GM23338 (cell line): Measurements from ENCODE around the gene MARCHF3. TPM values are rescaled to one million over a fixed set of nuclear protein-coding genes. Genes with fewer than 3 reads are reported as not detected.

Source experiments
- ATAC-seq: fragments of 200-7000 bp; cut with Tn5 transposase; 3 replicates; pipeline ENCODE4 v1.9.1; 2020
- DNase-seq: peaks from one replicate; pipeline ENCODE4 v3.0.0-alpha.2; 2015; ENCODE audit warnings: low spot score
- H2AFZ ChIP-seq: fragments of 200-600 bp; sonication (generic); 2 replicates; pipeline ENCODE4 v1.8.0; 2016; ENCODE audit warnings: antibody characterized with exemption, mild to moderate bottlenecking, moderate library complexity
- H3F3A ChIP-seq: fragments of 200-600 bp; sonication (generic); replicated peaks from 2 replicates; pipeline ENCODE4 v1.8.0; 2017; ENCODE audit warnings: antibody characterized with exemption, mixed run types, low read depth
- H3K27ac ChIP-seq: fragments of 200-600 bp; sonication (generic); 2 replicates; pipeline ENCODE4 v1.6.1; 2016; ENCODE audit warnings: low read depth
- H3K27me3 ChIP-seq: fragments of 200-600 bp; sonication (generic); 2 replicates; pipeline ENCODE4 v1.8.0; 2016; ENCODE audit warnings: mild to moderate bottlenecking, mixed run types, moderate library complexity; ENCODE audit not compliant: insufficient read depth
- H3K36me3 ChIP-seq: fragments of 200-600 bp; sonication (generic); 2 replicates; pipeline ENCODE4 v1.8.0; 2016; ENCODE audit warnings: mild to moderate bottlenecking; ENCODE audit not compliant: insufficient read depth
- H3K4me1 ChIP-seq: fragments of 200-600 bp; sonication (generic); 2 replicates; pipeline ENCODE4 v1.8.0; 2016; ENCODE audit warnings: mild to moderate bottlenecking, moderate library complexity; ENCODE audit not compliant: insufficient read depth
- H3K4me2 ChIP-seq: fragments of 200-600 bp; sonication (generic); 2 replicates; pipeline ENCODE4 v1.7.1; 2017; ENCODE audit warnings: mixed run types
- H3K4me3 ChIP-seq: fragments of 200-600 bp; sonication (generic); 2 replicates; pipeline ENCODE4 v1.6.1; 2016; ENCODE audit warnings: mixed run types
- H3K79me2 ChIP-seq: fragments of 200-600 bp; sonication (generic); replicated peaks from 2 replicates; pipeline ENCODE4 v1.8.0; 2017; ENCODE audit warnings: mild to moderate bottlenecking; ENCODE audit not compliant: insufficient read depth
- H3K9me2 ChIP-seq: fragments of 200-600 bp; sonication (generic); 2 replicates; pipeline ENCODE4 v1.8.0; 2017; ENCODE audit not compliant: insufficient read depth
- H4K20me1 ChIP-seq: fragments of 200-600 bp; sonication (generic); replicated peaks from 2 replicates; pipeline ENCODE4 v1.8.0; 2017; ENCODE audit warnings: mild to moderate bottlenecking; ENCODE audit not compliant: insufficient read depth
- H3K27ac Mint-ChIP-seq: 2 replicates; pipeline ENCODE4 v1.8.0; 2020; ENCODE audit warnings: inconsistent platforms, mild to moderate bottlenecking, moderate library complexity, mixed read lengths
- H3K27me3 Mint-ChIP-seq: 3 replicates; pipeline ENCODE4 v1.8.0; 2022; ENCODE audit warnings: low read depth, mild to moderate bottlenecking, moderate library complexity, mixed read lengths, inconsistent platforms; ENCODE audit not compliant: insufficient read depth, poor library complexity
- H3K36me3 Mint-ChIP-seq: 3 replicates; pipeline ENCODE4 v1.8.0; 2021; ENCODE audit warnings: low read depth, mild to moderate bottlenecking, inconsistent platforms, moderate library complexity, mixed read lengths
- H3K4me1 Mint-ChIP-seq: 3 replicates; pipeline ENCODE4 v1.8.0; 2020; ENCODE audit warnings: mild to moderate bottlenecking, inconsistent platforms, mixed read lengths
- H3K4me3 Mint-ChIP-seq: 3 replicates; pipeline ENCODE4 v1.8.0; 2021; ENCODE audit warnings: moderate library complexity, mild to moderate bottlenecking, inconsistent platforms, mixed read lengths
- H3K9me3 Mint-ChIP-seq: 3 replicates; pipeline ENCODE4 v1.8.0; 2020; ENCODE audit warnings: moderate library complexity, mild to moderate bottlenecking, inconsistent platforms, mixed read lengths
- CREB1 ChIP-seq: fragments of 250-450 bp; sonication (Bioruptor Pico); IDR thresholded peaks from 2 replicates; pipeline ENCODE4 v1.5.0; 2020; ENCODE audit warnings: low read depth, mild to moderate bottlenecking, moderate library complexity
- EZH2 ChIP-seq: fragments of 200-600 bp; sonication (generic); IDR thresholded peaks from one replicate; pipeline ENCODE4 v1.8.0; 2017; ENCODE audit warnings: antibody characterized with exemption, mild to moderate bottlenecking, low read depth; ENCODE audit not compliant: unreplicated experiment
- JUNB ChIP-seq: IDR thresholded peaks from one replicate; pipeline ENCODE4 v1.6.1; 2016; ENCODE audit warnings: antibody characterized with exemption; ENCODE audit not compliant: unreplicated experiment
- NANOG ChIP-seq: IDR thresholded peaks from 2 replicates; pipeline ENCODE4 v1.6.1; 2016; ENCODE audit warnings: antibody characterized with exemption, borderline replicate concordance
- POLR2AphosphoS5 ChIP-seq: IDR thresholded peaks from 2 replicates; pipeline ENCODE4 v1.6.1; 2016; ENCODE audit warnings: antibody characterized with exemption, low read depth
- STAT1 ChIP-seq: IDR thresholded peaks from one replicate; pipeline ENCODE4 v1.6.1; 2016; ENCODE audit warnings: antibody characterized with exemption; ENCODE audit not compliant: unreplicated experiment
- polyA plus RNA-seq: library from polyadenylated mRNA; unstranded; fragments of >200 nt; fragmentation: Nextera tagmentation; extraction: Ambion mirVana; gene quantifications from 2 replicates; pipeline ENCODE4 v1.2.1, GENCODE V29; 2016
- total RNA-seq: library from RNA; depleted of rRNA; stranded (reverse); fragments of >200 nt; shearing (Covaris generic); gene quantifications from 2 replicates; pipeline ENCODE4 v1.2.3, GENCODE V29; 2014
- TF ChIP-seq, protein P1 (sequence below): IDR thresholded peaks from one replicate; pipeline ENCODE4 v1.6.1; 2018; ENCODE audit warnings: antibody characterized with exemption; ENCODE audit not compliant: unreplicated experiment
- TF ChIP-seq, protein P2 (sequence below): IDR thresholded peaks from 2 replicates; pipeline ENCODE4 v1.6.1; 2016; ENCODE audit warnings: antibody characterized with exemption
- TF ChIP-seq, protein P3 (sequence below), 2 experiments: fragments of 200-600 bp in 1 of 2; sonication (generic) in 1 of 2; conservative IDR thresholded peaks; 2 replicates each; pipeline versions ENCODE4 v1.5.1 to v1.6.1; 2016 to 2017; ENCODE audit warnings: antibody characterized with exemption in 2 of 2, low read depth in 2 of 2, mild to moderate bottlenecking in 2 of 2, moderate library complexity in 1 of 2

Gene MARCHF3
- total and polyA plus RNA-seq, 2 experiments from 2014 or later, result 7.0 to 12.7 TPM

DNA sequence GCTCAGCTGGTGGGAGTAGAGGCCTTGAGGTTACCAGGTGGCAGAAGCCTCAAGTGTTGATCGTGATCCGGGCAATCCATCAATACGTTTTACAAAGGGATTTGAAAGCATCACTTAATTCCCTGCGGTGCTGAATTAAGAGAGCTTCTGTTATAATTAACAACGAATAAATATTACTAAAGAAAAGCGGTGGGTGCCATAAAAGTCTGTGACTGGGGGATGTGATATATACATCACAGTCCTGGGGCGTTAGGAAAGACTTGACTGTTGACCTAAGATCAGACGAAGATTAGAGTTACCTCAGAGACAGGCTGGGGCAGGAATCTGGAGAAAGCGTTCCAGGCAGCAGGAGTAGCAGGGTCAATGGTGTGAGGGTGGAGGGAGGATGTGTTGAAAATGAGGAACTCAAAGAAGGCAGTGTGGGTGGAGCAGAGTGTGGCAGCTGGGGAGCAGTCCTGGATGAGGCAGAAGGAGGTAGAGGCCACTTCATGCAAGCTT is 49.7 kb upstream of the MARCHF3 start (continued):
- TF ChIP-seq, protein P1, sequence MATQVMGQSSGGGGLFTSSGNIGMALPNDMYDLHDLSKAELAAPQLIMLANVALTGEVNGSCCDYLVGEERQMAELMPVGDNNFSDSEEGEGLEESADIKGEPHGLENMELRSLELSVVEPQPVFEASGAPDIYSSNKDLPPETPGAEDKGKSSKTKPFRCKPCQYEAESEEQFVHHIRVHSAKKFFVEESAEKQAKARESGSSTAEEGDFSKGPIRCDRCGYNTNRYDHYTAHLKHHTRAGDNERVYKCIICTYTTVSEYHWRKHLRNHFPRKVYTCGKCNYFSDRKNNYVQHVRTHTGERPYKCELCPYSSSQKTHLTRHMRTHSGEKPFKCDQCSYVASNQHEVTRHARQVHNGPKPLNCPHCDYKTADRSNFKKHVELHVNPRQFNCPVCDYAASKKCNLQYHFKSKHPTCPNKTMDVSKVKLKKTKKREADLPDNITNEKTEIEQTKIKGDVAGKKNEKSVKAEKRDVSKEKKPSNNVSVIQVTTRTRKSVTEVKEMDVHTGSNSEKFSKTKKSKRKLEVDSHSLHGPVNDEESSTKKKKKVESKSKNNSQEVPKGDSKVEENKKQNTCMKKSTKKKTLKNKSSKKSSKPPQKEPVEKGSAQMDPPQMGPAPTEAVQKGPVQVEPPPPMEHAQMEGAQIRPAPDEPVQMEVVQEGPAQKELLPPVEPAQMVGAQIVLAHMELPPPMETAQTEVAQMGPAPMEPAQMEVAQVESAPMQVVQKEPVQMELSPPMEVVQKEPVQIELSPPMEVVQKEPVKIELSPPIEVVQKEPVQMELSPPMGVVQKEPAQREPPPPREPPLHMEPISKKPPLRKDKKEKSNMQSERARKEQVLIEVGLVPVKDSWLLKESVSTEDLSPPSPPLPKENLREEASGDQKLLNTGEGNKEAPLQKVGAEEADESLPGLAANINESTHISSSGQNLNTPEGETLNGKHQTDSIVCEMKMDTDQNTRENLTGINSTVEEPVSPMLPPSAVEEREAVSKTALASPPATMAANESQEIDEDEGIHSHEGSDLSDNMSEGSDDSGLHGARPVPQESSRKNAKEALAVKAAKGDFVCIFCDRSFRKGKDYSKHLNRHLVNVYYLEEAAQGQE, result no peak
- TF ChIP-seq CREB1 (CRISPR knock-in tag) (no peak), POLR2AphosphoS5 (no peak), JUNB (no peak), EZH2 (no peak), NANOG (peak; percentile 68; the same call in 1 of the 2 replicates), STAT1 (no peak)
- TF ChIP-seq, protein P2, sequence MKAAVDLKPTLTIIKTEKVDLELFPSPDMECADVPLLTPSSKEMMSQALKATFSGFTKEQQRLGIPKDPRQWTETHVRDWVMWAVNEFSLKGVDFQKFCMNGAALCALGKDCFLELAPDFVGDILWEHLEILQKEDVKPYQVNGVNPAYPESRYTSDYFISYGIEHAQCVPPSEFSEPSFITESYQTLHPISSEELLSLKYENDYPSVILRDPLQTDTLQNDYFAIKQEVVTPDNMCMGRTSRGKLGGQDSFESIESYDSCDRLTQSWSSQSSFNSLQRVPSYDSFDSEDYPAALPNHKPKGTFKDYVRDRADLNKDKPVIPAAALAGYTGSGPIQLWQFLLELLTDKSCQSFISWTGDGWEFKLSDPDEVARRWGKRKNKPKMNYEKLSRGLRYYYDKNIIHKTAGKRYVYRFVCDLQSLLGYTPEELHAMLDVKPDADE, result no peak
- TF ChIP-seq, protein P3, sequence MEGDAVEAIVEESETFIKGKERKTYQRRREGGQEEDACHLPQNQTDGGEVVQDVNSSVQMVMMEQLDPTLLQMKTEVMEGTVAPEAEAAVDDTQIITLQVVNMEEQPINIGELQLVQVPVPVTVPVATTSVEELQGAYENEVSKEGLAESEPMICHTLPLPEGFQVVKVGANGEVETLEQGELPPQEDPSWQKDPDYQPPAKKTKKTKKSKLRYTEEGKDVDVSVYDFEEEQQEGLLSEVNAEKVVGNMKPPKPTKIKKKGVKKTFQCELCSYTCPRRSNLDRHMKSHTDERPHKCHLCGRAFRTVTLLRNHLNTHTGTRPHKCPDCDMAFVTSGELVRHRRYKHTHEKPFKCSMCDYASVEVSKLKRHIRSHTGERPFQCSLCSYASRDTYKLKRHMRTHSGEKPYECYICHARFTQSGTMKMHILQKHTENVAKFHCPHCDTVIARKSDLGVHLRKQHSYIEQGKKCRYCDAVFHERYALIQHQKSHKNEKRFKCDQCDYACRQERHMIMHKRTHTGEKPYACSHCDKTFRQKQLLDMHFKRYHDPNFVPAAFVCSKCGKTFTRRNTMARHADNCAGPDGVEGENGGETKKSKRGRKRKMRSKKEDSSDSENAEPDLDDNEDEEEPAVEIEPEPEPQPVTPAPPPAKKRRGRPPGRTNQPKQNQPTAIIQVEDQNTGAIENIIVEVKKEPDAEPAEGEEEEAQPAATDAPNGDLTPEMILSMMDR (conservative IDR thresholded peaks at IDR 0.05; ENCODE audit: low read depth in 2 of 2), result no peak

DNA sequence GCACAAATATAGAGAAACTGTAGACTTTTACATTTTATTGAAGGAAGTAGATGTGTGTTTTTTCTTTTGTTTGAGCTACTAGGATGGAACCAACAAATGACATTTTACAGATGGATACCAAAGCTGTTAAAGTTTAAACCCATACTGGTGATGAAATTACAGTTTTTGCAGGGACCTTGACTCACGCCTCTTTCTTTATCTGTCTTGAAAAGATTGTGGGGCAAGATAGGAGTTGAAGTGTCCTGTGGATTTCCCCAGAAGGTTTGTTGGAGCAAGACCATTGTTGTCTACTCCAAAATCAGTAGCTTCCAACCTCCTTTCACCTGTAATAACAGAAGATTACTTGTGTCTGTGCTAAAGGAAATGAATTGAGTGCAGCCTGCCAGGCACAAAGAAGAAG is 47.0 kb upstream of the MARCHF3 start:
- H3K4me1 ChIP-seq, result peaks cover 65% of the 10 kb centered on the region
- TF ChIP-seq, protein P3 (conservative IDR thresholded peaks at IDR 0.05; ENCODE audit: low read depth in 2 of 2), result no peak
- no peak overlapping the region for H3K4me3 ChIP-seq
- no peak overlapping the region for H3K27ac ChIP-seq
- no peaks in the 10 kb centered on the region for H3K36me3 ChIP-seq
- H3F3A ChIP-seq, result no peaks in the 10 kb centered on the region; the same call in 1 of the 2 replicates
- H3K4me1 Mint-ChIP-seq, result peaks cover 49% of the 10 kb centered on the region
- peak overlapping the region; percentile 30 for H3K4me2 ChIP-seq
- no peak overlapping the region for H3K27ac Mint-ChIP-seq
- ATAC-seq, result no peak
- H3K36me3 Mint-ChIP-seq, result 0 out of 3 replicates have a peak, but pooled peaks cover 2% of the 10 kb centered on the region
- H3K27me3 ChIP-seq, result no peaks in the 10 kb centered on the region
- no peaks in the 10 kb centered on the region for H3K79me2 ChIP-seq
- H3K4me3 Mint-ChIP-seq, result no peak overlapping the region
- H3K9me2 ChIP-seq, result no peaks in the 10 kb centered on the region
- H4K20me1 ChIP-seq, result no peaks in the 10 kb centered on the region
- no peaks in the 10 kb centered on the region for H3K9me3 Mint-ChIP-seq
- no peak overlapping the region for H2AFZ ChIP-seq
- DNase-seq, result no peak
- H3K27me3 Mint-ChIP-seq, result peaks cover 7% of the 10 kb centered on the region
